Nephron progenitor cell (in vitro differentiated cells): ENCODE data around the gene NUDCD3.

Experiments
- DNase-seq: peaks from one replicate; pipeline ENCODE4 v3.0.0; 2021
- H3K27ac Mint-ChIP-seq: 2 replicates; pipeline ENCODE4 v1.8.0; 2021; ENCODE audit warnings: mild to moderate bottlenecking, moderate library complexity, mixed read lengths
- H3K27me3 Mint-ChIP-seq: 2 replicates; pipeline ENCODE4 v1.8.0; 2021; ENCODE audit warnings: mild to moderate bottlenecking, low read depth, mixed read lengths; ENCODE audit not compliant: poor library complexity
- H3K36me3 Mint-ChIP-seq: 2 replicates; pipeline ENCODE4 v1.8.0; 2021; ENCODE audit warnings: low read depth, mixed read lengths
- H3K4me1 Mint-ChIP-seq: 2 replicates; pipeline ENCODE4 v1.8.0; 2021; ENCODE audit warnings: mixed read lengths
- H3K4me3 Mint-ChIP-seq: 2 replicates; pipeline ENCODE4 v1.8.0; 2021; ENCODE audit warnings: mild to moderate bottlenecking, moderate library complexity, mixed read lengths
- H3K9me3 Mint-ChIP-seq: 2 replicates; pipeline ENCODE4 v1.8.0; 2021; ENCODE audit warnings: mild to moderate bottlenecking, moderate library complexity, mixed read lengths
- TF ChIP-seq, protein P1 (sequence below): fragments of 200-600 bp; sonication (generic); IDR thresholded peaks from 2 replicates; pipeline ENCODE4 v1.5.0; 2021; ENCODE audit warnings: antibody characterized with exemption

The NUDCD3 gene

DNA sequence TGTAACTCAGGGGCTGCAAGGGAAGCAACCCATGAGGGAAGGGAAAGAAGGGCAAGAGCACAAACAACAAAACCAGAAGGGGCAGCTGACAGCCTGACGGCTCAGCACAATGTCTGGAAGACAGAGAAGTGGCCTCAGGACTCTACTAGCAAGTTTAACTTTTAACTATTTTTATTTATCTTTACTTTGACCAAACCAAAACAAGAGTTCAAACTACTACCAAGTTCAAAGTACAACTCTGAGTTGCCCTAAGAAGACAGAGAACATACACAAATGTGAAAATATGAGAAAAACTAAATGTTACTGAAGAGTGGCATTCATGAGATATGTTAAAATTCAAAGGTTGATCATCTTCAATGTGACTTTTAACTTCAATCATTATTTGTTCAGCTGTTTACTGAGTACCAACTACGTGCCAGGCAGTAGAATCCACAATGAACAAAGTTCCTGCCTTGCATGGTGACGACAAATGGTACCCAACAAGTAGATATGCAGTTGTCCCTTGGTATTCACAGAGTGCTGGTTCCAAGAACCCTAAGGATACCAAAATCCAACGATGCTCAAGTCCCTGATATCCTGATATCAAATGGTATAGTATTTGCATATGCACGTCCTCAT, 19.7 kb downstream of the NUDCD3 start:
- TF ChIP-seq, protein P1, sequence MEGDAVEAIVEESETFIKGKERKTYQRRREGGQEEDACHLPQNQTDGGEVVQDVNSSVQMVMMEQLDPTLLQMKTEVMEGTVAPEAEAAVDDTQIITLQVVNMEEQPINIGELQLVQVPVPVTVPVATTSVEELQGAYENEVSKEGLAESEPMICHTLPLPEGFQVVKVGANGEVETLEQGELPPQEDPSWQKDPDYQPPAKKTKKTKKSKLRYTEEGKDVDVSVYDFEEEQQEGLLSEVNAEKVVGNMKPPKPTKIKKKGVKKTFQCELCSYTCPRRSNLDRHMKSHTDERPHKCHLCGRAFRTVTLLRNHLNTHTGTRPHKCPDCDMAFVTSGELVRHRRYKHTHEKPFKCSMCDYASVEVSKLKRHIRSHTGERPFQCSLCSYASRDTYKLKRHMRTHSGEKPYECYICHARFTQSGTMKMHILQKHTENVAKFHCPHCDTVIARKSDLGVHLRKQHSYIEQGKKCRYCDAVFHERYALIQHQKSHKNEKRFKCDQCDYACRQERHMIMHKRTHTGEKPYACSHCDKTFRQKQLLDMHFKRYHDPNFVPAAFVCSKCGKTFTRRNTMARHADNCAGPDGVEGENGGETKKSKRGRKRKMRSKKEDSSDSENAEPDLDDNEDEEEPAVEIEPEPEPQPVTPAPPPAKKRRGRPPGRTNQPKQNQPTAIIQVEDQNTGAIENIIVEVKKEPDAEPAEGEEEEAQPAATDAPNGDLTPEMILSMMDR, result no peak
- Mint-ChIP-seq H3K27me3 (no peaks in the 10 kb centered on the region), H3K27ac (peak overlapping the region; percentile 85), H3K4me1 (peaks cover 14% of the 10 kb centered on the region), H3K9me3 (no peaks in the 10 kb centered on the region), H3K4me3 (no peak overlapping the region), H3K36me3 (peaks cover 42% of the 10 kb centered on the region)
- no peak for DNase-seq

DNA sequence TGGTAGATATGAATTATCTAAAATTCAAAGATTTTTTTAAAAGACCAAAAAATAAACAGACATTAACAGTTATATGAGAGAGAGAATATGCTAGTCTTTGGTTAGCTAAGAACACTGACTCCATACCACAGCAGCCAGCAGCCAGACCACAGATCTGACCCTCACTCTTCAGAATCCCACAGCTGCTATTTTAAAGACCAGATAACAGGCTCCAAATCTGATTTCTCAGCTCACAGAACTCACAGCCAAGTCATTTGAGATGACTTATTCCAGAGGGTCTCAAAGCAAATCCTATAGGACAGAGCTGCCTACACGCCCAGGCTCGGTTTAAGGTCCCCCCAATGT, 20.4 kb downstream of the NUDCD3 start:
- Mint-ChIP-seq H3K27me3 (no peaks in the 10 kb centered on the region), H3K4me3 (no peak overlapping the region), H3K27ac (peak overlapping the region; percentile 85), H3K36me3 (peaks cover 43% of the 10 kb centered on the region), H3K9me3 (no peaks in the 10 kb centered on the region), H3K4me1 (peaks cover 17% of the 10 kb centered on the region)
- TF ChIP-seq, protein P1, result no peak
- no peak for DNase-seq

DNA sequence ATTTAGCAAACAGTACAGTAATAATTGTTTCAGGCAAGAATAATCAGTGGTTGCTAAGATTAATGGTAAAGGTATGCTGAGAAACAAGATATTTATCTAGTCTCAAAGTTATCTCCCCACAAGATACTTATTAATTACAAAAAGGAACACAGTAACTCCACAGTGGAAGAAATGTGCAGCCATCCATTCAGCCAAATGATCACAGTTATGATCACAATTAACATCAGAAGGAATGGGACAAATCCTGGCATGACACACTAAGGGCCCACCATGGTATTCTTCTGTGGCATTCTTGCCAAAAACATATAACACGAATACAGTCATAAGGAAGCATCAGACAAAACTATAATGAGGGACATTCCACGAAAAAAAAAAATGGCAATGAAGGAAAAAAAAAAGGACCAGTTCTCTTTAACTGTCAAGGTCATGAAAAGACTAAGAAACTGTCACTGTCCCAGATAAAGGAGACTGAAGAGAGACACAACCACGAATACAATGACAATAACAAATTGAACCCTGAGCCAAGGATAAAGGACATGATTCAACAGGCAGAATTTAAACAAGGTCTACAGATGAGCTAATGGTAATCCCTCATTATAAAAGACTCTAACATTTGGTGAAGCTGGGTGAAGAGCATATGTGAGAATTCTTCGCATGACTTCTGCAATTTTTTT, 20.9 kb downstream of the NUDCD3 start:
- Mint-ChIP-seq H3K4me1 (peaks cover 17% of the 10 kb centered on the region), H3K4me3 (no peak overlapping the region), H3K27me3 (no peaks in the 10 kb centered on the region), H3K9me3 (no peaks in the 10 kb centered on the region), H3K27ac (no peak overlapping the region), H3K36me3 (peaks cover 48% of the 10 kb centered on the region)
- DNase-seq, result no peak
- TF ChIP-seq, protein P1, result no peak

GRCh38 chr7:44467217-44467548, 23.3 kb downstream of the NUDCD3 start:
- no peak for DNase-seq
- Mint-ChIP-seq H3K27ac (no peak overlapping the region), H3K36me3 (peaks cover 57% of the 10 kb centered on the region), H3K4me3 (no peak overlapping the region), H3K4me1 (peaks cover 17% of the 10 kb centered on the region), H3K27me3 (no peaks in the 10 kb centered on the region), H3K9me3 (no peaks in the 10 kb centered on the region)
- TF ChIP-seq, protein P1, result no peak

GRCh38 chr7:44466300-44467216, 23.9 kb downstream of the NUDCD3 start:
- Mint-ChIP-seq H3K4me1 (peaks cover 15% of the 10 kb centered on the region), H3K9me3 (no peaks in the 10 kb centered on the region), H3K27ac (no peak overlapping the region), H3K36me3 (peaks cover 55% of the 10 kb centered on the region), H3K27me3 (no peaks in the 10 kb centered on the region), H3K4me3 (no peak overlapping the region)
- no peak for DNase-seq
- TF ChIP-seq, protein P1, result no peak
